ENCODE results near the gene PARVB. TPM values are rescaled to one million over a fixed set of nuclear protein-coding genes. Genes with fewer than 3 reads are reported as not detected.

PARVB gene
- total RNA-seq, 1 experiment from 2014 or later: 35.3 TPM

GRCh38 chr22:44050766-44051355 lies 26.8 kb downstream of the PARVB start:
- ChIA-PET POLR2A (ENCODE audit: unreplicated experiment) (no interaction called here), CTCF (no interaction called here)
- no peaks in the 10 kb centered on the region for H3K79me2 ChIP-seq (ENCODE audit: low read depth)
- DNase-seq: no peak
- BruUV-seq (replicated peaks): no TSS peak
- no peaks in the 10 kb centered on the region for H3K36me3 ChIP-seq (ENCODE audit: low read depth)
- H3K27me3 ChIP-seq (ENCODE audit: insufficient read depth, low read depth): no peaks in the 10 kb centered on the region
- no peak overlapping the region for H2AFZ ChIP-seq
- TF ChIP-seq CTCF (conservative IDR thresholded peaks at IDR 0.05): no peak
- no peak for TF ChIP-seq EZH2 (IDR thresholded peaks at IDR 0.05; ENCODE audit: low read depth)
- H3K27ac ChIP-seq: no peak overlapping the region
- no peaks in the 10 kb centered on the region for H3K4me1 ChIP-seq (replicated peaks; ENCODE audit: insufficient read depth)
- H3F3A ChIP-seq (ENCODE audit: insufficient read depth, low read depth): no peaks in the 10 kb centered on the region
- H4K20me1 ChIP-seq (ENCODE audit: insufficient read depth): no peaks in the 10 kb centered on the region
- intact Hi-C loops (cut with micrococcal nuclease; ENCODE audit: unreplicated experiment): no loop called here
- H3K9me2 ChIP-seq (ENCODE audit: insufficient read depth): no peaks in the 10 kb centered on the region
- H3K9me3 ChIP-seq (ENCODE audit: insufficient read depth, low read depth): no peaks in the 10 kb centered on the region
- H3K4me3 ChIP-seq: no peak overlapping the region
- H3K4me2 ChIP-seq: no peak overlapping the region

GRCh38 chr22:44051358-44051757 lies 27.3 kb downstream of the PARVB start:
- Histone ChIP-seq H3K27ac (no peak overlapping the region), H4K20me1 (ENCODE audit: insufficient read depth) (no peaks in the 10 kb centered on the region), H3K27me3 (ENCODE audit: insufficient read depth, low read depth) (no peaks in the 10 kb centered on the region), H3K4me2 (no peak overlapping the region), H3K4me1 (replicated peaks; ENCODE audit: insufficient read depth) (no peaks in the 10 kb centered on the region), H3F3A (ENCODE audit: insufficient read depth, low read depth) (no peaks in the 10 kb centered on the region), H3K9me3 (ENCODE audit: insufficient read depth, low read depth) (no peaks in the 10 kb centered on the region), H3K9me2 (ENCODE audit: insufficient read depth) (no peaks in the 10 kb centered on the region), H2AFZ (no peak overlapping the region), H3K4me3 (no peak overlapping the region), H3K79me2 (ENCODE audit: low read depth) (no peaks in the 10 kb centered on the region), H3K36me3 (ENCODE audit: low read depth) (no peaks in the 10 kb centered on the region)
- no TSS peak for BruUV-seq (replicated peaks)
- CTCF ChIA-PET: no interaction called here
- DNase-seq: no peak
- POLR2A ChIA-PET (ENCODE audit: unreplicated experiment): no interaction called here
- intact Hi-C loops (cut with micrococcal nuclease; ENCODE audit: unreplicated experiment): no loop called here
- TF ChIP-seq EZH2 (IDR thresholded peaks at IDR 0.05; ENCODE audit: low read depth) (no peak), CTCF (conservative IDR thresholded peaks at IDR 0.05) (no peak)

GRCh38 chr22:44051961-44052360 lies 27.9 kb downstream of the PARVB start:
- H3K4me2 ChIP-seq: no peak overlapping the region
- H3K4me1 ChIP-seq (replicated peaks; ENCODE audit: insufficient read depth): no peaks in the 10 kb centered on the region
- no peak for DNase-seq
- no peaks in the 10 kb centered on the region for H3K79me2 ChIP-seq (ENCODE audit: low read depth)
- no TSS peak for BruUV-seq (replicated peaks)
- H2AFZ ChIP-seq: no peak overlapping the region
- intact Hi-C loops (cut with micrococcal nuclease; ENCODE audit: unreplicated experiment): no loop called here
- no peak overlapping the region for H3K27ac ChIP-seq
- H4K20me1 ChIP-seq (ENCODE audit: insufficient read depth): no peaks in the 10 kb centered on the region
- no peak overlapping the region for H3K4me3 ChIP-seq
- H3K9me3 ChIP-seq (ENCODE audit: insufficient read depth, low read depth): no peaks in the 10 kb centered on the region
- TF ChIP-seq CTCF (conservative IDR thresholded peaks at IDR 0.05) (no peak), EZH2 (IDR thresholded peaks at IDR 0.05; ENCODE audit: low read depth) (no peak)
- H3K36me3 ChIP-seq (ENCODE audit: low read depth): no peaks in the 10 kb centered on the region
- H3K27me3 ChIP-seq (ENCODE audit: insufficient read depth, low read depth): no peaks in the 10 kb centered on the region
- no peaks in the 10 kb centered on the region for H3F3A ChIP-seq (ENCODE audit: insufficient read depth, low read depth)
- H3K9me2 ChIP-seq (ENCODE audit: insufficient read depth): no peaks in the 10 kb centered on the region
- POLR2A ChIA-PET (ENCODE audit: unreplicated experiment): no interaction called here
- CTCF ChIA-PET: no interaction called here
